GM20000 (cell line): Measurements from ENCODE around the gene HHIPL1.

Source experiments
- DNase-seq: peaks from one replicate; pipeline ENCODE4 v3.0.0; 2012; ENCODE audit warnings: low spot score
- CTCF ChIP-seq: IDR thresholded peaks from 2 replicates; pipeline ENCODE4 v1.5.1; 2012; ENCODE audit warnings: mild to moderate bottlenecking, control low read depth; ENCODE audit errors: extremely low read depth, missing control alignments

HHIPL1 gene

GRCh38 chr14:99663386-99664057 lies 18.6 kb downstream of the HHIPL1 start:
- no peak for TF ChIP-seq CTCF
- DNase-seq, result no peak

- TF ChIP-seq CTCF, result no peak
- no peak for DNase-seq
Observed at GRCh38 chr14:99664058-99664936, 19.4 kb downstream of the HHIPL1 start.

- no peak for DNase-seq
- no peak for TF ChIP-seq CTCF
Observed at GRCh38 chr14:99664937-99665273, 20.0 kb downstream of the HHIPL1 start.

GRCh38 chr14:99666533-99666932 lies 21.6 kb downstream of the HHIPL1 start:
- DNase-seq, result no peak
- TF ChIP-seq CTCF, result no peak

GRCh38 chr14:99667045-99667444 lies 22.1 kb downstream of the HHIPL1 start:
- TF ChIP-seq CTCF, result no peak
- DNase-seq, result no peak

- TF ChIP-seq CTCF, result no peak
- no peak for DNase-seq
Observed at GRCh38 chr14:99667821-99668220, 22.9 kb downstream of the HHIPL1 start.
